HG02973 (cell line): ENCODE measurements around the gene TMEM143.
"Not testable (repeated sequence)": the region's sequence is repeated elsewhere in the genome, so short reads cannot be mapped to it uniquely, and the experiment has no call there.

ENCODE experiments used
- ATAC-seq: cut with Tn5 transposase; IDR thresholded peaks from one replicate; pipeline ENCODE4 v1.9.1; 2021; ENCODE audit warnings: moderate library complexity; ENCODE audit not compliant: unreplicated experiment

The TMEM143 gene

DNA sequence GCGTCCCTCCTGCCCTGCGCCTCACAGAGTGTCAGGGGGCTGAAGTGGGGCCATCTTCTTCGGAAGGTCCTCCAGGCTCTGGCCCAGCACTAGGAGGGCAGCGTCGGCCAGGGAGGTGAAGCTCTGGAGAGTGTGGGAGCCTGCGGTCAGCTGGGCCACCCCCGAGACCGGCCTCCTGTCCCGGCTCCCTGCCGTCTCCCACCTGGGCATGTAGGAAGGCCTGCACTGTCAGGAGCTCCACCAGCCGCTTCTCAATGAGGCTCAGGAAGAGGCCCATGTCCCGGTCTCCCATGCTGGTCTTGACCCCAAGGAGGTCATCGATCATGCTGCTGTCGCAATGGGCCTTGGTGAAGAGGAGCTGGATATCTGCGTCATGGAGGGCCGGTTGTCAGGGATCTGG, 65.8 kb downstream of the TMEM143 start:
- no peak for ATAC-seq

DNA sequence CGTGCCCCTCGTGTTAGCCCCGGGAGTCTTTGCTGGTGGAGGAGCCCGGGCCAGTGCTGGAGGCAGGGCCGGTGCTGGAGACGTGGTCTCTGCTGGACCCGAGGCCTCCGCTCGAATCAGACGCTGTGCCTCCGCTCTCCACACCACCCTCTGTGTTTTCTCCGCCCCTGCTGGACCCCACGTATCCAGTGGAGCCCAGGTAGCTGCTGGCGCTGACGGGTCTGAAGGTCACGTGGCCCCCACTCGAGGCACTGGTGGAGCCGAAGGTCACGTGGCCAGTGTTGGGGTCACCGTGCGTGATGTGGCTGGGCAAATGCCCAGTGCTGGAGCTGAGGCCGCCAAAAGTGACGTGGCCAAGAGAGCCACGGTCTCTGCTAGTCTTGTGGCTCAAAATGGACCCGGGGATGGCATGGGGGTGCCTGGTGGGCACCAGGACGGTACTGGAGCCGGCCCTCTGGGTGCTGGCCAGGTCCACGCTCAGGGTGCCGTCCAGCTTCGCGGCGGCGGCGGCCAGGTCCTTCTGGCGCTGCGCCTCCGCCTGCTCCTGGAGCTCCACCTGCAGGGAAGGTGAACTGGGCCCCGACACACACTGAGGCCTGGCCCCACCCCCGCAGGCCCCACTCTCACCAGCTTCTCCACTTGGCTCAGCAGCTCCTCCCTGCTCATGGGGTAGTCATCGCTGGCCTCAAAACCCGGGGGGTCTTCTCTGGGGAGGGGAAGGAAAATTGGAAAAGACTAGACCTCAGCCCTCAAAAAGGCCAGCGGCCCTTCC, 66.6 kb downstream of the TMEM143 start:
- no peak for ATAC-seq

DNA sequence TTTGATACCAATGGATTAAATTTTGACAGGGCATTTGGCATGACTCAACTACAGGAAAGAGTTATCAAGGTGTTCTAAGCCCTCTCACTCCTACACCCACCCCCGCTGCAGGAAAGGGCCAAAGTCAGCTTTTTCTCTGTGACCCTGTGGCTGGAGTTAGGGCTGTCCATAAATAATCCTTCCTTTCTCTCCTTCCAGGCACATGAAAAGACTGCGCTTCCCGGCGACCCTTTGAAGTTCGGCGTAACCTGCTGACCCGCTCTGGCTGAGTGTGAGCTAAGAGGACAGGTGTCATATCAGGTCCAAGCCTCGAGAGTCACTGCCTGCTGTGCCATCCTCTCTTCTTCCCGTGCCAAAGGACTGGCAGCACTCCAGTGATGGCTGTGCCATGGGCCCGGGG, 68.3 kb downstream of the TMEM143 start:
- ATAC-seq = no peak

DNA sequence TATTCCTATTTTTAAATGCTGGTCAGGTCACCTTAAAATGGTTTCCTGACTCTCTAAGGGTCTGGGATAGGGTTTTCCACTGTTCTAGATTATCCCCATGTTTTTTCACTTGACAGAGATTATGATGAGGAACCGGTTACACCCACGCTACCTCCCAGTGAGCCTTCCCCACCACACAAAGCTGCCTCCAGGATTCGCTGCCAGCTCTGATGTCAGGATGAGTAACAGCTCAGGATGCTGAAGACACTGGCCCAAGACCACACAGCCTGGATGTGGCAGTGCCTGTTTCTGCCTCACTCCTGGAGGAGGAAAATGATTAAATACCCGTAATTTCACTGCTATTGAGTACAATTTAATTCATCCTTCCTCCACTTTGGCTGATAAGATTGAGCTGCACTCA, 70.9 kb downstream of the TMEM143 start:
- ATAC-seq = no peak

DNA sequence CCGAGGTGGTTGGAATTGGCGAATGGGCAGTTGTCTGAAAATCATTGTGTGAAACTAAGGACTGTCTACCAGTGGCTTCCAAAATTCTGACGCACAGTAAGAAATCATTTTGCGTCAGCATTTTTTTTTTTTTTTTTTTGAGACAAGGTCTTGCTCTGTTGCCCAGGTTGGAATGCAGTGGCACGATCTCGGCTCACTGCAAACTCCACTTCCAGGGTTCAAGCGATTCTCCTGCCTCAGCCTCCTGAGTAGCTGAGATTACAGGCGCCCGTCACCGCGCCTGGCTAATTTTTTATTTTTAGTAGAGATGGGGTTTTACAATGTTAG, 72.3 kb downstream of the TMEM143 start:
- ATAC-seq = not testable (repeated sequence)

DNA sequence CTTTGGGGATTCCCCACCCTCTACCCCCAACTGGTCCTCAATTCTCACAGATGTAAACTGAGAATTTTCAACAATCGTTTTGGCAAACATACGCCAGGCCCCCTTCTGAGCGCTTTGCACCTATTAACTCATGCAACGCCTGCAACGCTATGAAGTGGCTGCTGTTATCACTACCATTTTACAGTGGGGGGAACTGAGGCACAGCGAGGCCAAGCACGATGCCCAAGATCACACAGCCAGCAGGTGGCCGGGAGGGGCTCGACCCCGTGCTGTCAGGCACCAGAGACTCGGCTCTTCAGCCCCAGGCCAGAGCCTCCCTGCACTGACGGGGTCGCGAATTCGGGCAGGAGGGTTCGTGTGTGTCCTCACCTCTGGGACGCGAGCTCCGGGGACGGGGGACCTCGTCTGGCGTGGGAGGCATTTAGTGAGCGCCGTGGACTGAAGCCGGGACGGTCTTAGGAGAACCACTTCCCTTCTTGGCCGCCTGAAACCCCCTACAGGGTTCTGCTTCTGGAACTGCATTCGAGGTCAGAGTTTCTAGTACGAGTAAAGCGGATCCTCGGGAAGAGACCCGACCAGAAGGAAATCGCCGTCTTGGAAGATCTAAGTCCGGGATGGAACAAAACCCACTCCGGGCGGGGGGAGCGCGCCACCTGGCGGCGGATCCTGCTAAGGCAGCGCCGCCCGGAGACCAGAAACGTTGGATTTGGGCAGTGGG, 72.8 kb downstream of the TMEM143 start:
- ATAC-seq = no peak

DNA sequence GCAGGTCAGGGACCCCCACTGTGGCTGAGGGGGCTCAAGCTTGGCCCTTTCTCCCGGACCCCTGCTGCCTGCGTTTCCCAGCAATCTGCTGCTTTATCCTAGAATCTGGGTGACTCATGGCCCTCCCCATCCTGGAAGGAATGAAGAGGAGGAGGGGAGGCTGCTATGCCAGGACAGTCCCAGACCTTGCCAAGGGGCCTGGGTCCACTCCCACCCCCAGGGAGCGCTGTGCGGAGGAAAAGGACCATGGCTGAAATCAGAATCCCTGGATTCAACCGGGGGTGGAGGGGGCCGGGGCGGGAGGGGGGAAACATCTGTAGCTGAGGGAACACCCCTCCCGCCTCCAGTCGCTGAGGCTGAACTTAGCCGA, 73.4 kb downstream of the TMEM143 start:
- no peak for ATAC-seq

DNA sequence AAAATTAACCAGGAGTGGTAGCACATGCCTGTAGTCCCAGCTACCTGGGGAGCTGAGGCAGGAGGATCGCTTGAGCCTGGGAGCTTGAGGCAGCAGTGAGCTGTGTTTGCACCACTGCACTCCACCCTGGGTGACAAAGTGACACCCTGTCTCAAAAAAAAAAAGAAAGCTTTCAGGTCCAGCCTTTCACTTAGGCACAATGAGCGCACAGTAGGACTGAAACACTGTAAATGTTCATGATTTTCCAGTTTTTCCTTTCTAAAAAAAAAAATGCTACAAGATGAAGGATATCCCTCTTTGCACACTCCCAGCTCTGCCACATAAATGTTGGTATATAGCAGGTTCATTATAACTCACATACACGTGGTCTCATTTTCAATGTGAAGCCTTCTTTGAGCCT, 76.0 kb downstream of the TMEM143 start:
- ATAC-seq = no peak

DNA sequence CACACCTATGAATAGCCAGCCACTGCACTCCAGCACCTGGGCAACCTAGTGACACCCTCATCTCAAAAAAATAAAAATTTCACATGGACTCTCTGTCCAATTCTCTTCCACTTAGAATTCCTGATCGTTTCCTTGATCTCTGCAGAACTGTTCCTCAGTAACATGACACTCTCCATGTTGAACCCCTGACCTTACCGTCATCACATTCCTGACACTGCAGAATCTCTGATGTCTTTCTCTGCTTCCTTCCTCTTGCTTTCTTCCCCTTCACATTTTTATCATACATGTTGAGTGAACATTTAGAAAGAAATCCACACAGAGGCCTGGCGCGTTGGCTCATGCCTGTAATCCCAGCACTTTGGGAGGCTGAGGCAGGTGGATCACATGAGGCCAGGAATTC, 78.8 kb downstream of the TMEM143 start:
- no peak for ATAC-seq

DNA sequence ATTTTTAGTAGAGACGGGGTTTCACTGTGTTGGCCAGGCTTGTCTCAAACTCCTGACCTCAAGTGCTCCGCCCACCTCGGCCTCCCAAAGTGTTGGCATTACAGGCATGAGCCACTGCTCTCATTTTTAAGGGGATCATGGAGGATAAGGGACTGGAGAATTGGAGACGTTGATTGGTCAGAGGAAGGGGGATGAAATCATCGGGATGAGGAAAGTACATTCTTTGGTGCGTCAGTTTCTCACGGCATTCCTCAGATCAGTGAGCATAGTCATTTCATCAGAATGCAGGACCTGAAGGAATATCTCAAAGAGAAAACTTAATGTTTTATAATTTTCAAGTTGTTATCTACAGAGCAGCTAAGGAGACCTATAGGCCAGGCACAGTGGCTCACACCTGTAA, 79.8 kb downstream of the TMEM143 start:
- no peak for ATAC-seq
